HG02870 (cell line): ENCODE measurements around the gene MTUS2.

Experiments
- ATAC-seq: cut with Tn5 transposase; IDR thresholded peaks from one replicate; pipeline ENCODE4 v1.9.1; 2021; ENCODE audit warnings: mild to moderate bottlenecking, moderate library complexity; ENCODE audit not compliant: unreplicated experiment

MTUS2 gene

GRCh38 chr13:29537736-29538651, 717.9 kb downstream of the MTUS2 start:
- no peak for ATAC-seq

GRCh38 chr13:29538652-29539040, 718.5 kb downstream of the MTUS2 start:
- ATAC-seq, result no peak

DNA sequence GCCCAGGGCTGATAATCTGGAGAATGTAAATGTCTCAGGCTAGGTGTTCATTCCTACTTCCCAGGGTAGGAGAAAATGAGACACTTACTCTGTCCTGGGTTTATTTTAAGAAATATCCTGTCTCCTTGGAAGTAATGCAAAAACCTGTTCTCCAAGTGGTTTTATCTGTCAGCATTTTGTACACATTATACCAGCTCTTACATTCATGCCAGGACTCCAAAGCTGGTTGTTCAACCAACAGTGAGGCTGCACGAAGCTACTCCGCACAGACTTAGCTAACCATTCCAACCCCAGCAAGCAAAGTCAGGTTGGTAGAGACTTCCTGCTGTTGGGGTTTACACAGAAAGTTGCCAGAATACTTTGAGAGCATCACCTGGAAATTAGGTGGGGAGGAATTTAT, 719.7 kb downstream of the MTUS2 start:
- no peak for ATAC-seq

- no peak for ATAC-seq
These were observed 720.2 kb downstream of the MTUS2 start for GRCh38 chr13:29540334-29540733.

- no peak for ATAC-seq
These were observed 720.7 kb downstream of the MTUS2 start for GRCh38 chr13:29540799-29541198.

DNA sequence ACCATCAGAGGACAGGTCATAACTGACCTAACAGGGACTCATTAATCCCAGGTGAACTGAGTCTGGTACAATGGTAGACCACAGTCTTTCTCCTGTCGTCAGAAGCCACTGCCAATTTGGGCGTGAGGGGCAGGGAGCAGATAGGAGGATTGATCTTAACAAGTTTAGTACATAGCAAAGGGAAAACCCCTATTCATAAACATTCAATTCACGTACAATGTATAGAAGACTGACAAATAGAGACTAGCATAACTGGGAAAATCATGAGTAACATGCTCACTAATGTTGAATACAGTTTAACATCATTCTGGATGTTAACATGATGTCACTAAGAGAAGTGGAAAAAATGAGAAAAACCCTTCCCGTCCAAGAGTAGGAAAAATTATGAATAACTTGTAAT, 721.3 kb downstream of the MTUS2 start:
- no peak for ATAC-seq

DNA sequence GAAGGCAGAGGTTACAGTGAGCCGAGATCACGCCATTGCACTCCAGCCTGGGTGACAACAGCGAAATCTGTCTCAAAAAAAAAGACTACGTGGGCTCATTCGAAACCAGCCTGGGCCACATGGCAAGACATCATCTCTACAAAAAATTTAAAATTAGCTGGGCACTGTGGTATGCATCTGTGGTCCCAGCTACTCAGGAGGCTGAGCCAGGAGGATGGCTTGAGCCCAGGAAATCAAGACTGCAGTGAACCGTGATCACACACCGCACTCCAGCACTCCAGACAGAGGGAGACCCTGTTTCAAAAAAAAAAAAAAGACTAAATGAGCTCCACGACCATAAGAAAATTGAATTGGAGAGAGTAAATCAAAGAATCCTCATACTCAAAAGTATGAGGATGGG, 722.2 kb downstream of the MTUS2 start:
- no peak for ATAC-seq

GRCh38 chr13:29543230-29544215, 723.4 kb downstream of the MTUS2 start:
- peak; percentile 99 for ATAC-seq

- no peak for ATAC-seq
These were observed 725.8 kb downstream of the MTUS2 start for GRCh38 chr13:29545988-29546387.

DNA sequence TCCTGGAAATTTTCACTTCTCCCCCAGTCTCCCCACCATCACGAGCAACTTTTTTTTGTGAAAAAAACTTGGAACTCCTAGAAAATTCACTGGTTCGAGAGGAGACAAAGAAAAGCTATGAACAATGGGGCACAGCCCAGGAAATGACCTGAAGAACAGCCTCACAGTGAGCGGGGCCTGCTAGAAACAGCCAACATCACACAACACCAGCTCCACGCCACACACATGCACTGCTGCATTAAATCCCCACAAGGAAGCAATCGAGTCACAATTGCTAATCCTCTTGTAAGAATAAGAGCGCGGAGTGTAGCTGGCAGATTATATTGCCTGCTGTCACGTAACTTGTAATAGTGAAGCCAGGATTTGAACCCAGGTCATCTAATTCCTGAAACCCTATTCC, 726.5 kb downstream of the MTUS2 start:
- ATAC-seq, result no peak

DNA sequence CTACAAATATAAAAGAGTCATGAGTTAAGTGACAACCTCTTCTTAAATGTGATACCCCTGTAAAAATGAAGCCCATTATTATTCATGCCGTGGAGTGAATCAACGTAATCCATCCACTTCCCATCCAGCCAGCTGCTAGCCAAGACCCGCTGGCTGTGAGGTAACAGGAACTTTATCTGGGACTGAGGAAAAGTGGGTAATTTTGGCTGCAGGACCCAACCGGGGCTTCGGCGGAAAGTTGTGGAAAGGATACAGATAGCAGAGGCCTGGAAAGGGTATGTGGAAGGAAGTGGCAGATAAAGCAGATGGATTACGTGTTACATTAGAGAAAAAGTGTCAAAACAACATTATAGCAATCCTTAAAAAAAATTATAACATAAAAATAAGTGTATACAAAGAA, 727.0 kb downstream of the MTUS2 start:
- no peak for ATAC-seq

DNA sequence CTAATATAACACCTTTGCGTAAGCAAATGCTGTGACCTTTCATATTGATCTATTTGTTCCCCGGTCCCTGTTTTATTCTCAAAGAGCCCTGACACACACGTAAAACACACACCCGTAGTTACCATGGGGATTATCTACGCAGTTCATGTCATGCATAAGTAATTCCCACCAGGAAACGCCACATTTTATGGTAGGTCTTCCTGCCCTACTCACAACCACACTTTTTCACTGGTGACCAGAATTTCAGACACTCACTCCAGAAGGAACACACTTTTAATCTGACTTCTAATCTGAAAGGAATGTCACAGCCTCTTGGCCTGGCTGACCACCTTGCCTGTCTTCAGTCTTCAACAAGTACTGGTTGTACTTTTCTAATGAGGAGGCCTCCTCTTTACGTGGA, 728.6 kb downstream of the MTUS2 start:
- no peak for ATAC-seq

- no peak for ATAC-seq
These were observed 730.4 kb downstream of the MTUS2 start for GRCh38 chr13:29550430-29550988.

- no peak for ATAC-seq
These were observed 731.1 kb downstream of the MTUS2 start for GRCh38 chr13:29551214-29551613.
